Bone marrow (tissue), 2 donors: Measurements from ENCODE around the gene CD40.
"Not testable (repeated sequence)": the region's sequence is repeated elsewhere in the genome, so short reads cannot be mapped to it uniquely, and the experiment has no call there.

Source experiments
- DNase-seq, 2 donors: peaks; one replicate each; lab custom pipeline; 2025; lab: John Stamatoyannopoulos, UW

Gene CD40

DNA sequence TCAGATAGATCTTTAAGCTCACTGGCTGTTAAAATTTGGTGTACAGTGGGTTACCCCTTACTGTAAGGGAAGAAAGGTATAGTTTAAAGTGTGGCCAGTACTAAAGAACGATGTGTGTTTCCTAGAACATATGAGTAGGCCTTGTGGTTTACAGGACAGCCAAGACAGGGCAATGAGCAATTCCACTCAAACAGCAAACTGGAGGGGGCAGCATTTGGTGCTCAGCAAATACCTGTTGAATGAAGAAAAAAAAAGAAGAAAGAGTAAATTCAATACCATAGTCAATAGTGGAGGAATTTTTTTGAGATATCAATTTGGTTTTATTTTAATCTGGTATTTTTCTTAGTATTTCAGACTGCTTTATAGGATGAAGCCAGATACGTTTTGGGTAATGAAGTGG, 24.6 kb upstream of the CD40 start:
- no peak for DNase-seq

DNA sequence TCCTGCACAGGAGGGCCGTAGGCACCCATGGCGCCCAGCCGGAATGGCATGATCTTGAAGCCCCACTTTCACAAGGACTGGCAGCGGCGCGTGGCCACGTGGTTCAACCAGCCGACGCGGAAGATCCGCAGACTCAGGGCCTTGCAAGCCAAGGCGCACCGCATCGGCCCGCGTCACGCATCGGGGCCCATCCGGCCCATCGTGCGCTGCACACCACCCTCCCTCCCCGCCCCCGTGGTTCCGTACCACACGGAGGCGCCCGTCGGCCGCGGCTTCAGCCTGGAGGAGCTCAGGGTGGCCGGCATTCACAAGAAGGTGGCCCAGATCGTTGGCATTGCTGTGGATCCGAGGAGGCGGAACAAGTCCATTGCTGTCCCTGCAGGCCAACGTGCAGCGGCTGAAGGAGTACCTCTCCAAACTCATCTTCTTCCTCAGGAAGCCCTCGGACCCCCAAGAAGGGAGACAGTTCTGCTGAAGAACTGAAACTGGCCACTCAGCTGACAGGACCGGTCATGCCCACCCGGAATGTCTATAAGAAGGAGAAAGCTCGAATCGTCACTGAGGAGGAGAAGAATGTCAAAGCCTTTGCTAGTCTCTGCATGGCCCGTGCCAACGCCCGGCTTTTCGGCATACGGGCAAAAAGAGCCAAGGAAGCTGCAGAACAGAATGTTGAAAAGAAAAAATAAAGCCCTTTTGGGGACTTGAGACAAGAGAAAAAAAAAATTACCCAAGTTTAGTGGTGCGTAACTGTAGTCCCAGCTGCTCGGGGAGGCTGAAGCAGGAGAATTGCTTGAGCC, 18.4 kb upstream of the CD40 start:
- DNase-seq: no peak

DNA sequence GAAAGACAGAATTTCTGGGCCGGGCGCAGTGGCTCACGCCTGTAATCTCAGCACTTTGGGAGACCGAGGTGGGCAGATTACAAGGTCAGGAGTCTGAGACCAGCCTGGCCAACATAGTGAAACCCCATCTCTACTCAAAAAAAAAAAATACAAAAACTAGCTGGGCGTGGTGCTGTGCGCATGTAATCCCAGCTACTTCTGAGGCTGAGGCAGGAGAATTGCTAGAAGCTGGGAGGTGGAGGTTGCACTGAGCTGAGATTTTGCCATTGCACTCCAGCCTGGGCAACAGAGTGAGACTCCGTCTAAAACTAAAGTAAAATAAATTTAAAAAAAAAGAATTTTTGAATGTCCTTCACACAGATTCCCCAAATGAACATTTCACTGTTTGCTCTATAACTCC, 17.7 kb upstream of the CD40 start:
- DNase-seq: not testable (repeated sequence)

DNA sequence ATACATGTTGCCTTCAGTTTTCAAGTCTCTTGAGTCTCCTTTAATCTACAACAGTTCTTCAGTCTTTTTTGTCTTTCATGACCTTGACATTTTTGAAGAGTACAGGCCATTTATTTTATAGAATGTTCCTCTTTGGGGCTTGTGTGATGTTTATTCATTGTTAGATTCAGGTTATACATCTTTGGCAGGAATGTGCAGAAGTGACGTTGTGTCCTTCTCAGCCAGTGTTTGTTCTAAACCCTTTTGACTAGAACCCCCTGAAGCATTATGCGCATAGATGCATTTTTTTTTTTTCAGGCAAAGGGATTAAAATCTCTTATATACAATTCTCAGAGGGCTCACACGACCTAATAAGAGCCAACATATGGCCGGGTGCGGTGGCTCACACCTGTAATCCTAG, 17.1 kb upstream of the CD40 start:
- no peak for DNase-seq

DNA sequence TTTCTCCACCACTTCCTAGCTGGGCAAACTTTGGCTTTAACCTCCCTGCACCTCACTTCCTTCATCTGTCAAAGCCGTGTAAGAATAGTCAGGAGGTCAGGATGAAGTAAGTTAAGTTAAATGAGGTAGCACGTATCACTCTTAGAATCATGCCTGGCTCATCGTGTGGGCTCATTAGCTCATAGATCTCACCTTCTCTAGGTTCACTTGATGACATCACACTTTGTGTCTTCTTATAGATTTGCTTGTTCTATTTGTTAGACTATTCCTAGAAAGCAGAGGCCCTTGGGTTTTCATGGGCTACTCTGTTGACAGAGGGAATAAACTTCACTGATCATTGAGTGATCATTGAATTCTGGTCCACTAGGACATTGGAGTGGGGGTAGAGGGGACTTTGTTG, 16.2 kb upstream of the CD40 start:
- no peak for DNase-seq

DNA sequence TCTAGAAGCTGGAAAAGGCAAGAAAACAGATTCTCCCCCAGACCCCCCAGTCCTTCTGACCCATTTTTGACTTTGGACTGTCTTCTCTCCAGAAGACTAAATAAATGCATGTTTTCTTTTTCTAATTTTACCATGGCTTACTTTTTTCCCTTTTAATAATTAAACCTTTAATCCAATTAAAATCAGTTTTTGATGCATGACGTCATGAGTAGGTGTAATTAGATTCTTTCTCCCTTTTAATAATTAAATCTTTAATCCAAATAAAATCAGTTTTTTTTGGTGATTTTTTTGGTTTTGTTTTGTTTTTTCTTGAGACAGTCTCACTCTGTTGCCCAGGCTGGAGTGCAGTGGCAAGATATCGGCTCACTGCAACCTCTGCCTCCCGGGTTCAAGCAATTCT, 15.2 kb upstream of the CD40 start:
- DNase-seq: no peak

DNA sequence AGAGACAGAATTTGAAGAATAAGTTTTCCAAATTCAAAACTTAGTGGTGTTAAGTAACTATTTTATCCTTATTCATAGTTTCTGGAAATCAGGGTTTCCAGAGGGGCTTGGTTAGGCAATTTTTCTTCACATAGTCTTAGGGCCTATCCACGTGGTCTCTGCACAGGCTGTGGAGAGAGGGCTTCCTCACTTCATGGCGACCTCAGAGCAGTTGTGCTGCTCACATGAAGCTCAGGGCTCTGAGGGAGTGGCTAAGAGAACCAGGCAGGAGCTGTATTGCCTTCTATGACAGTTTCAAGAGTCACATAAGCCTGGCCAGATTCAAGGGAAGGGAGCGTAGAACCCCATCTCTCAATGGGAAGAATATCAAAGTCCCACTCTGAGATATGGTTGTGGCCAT, 13.9 kb upstream of the CD40 start:
- no peak for DNase-seq

DNA sequence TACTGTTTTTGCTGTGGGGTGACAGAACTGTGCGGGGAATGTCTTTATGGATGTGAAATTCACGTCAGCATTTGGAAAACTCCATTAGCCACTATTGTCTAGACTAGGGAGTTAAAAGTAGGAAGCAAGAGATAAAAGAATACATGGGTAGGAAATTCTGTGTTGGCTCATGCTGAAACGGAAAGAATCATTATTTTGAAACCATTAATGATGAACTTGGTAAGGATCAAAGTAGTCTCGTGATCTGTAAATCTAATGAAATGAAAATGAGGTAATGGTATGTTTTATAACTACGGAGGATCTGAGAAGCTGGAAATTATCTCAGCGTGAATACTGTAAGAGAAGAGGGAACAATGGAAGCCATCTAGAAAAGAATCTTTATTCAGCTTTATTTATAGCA, 11.1 kb upstream of the CD40 start:
- DNase-seq: no peak

DNA sequence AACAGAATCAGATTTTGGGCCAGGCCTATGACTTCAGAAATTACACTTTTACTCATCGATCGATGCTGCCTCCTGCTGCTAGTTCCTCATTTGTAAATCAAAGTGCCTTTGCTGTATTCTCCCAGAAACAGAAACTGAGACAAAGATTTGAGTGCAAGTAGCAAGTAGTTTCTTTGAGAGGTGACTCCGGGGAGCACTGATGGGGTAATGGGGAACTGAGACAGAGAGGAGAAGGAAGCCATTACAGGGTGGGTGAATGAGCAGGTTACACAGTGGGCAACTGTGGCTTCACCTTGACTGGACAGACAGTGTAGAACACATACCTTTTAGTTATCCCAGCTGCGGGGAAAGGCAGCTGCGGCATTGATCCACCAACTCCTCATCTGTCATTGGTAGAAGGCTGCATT, 9.7 kb upstream of the CD40 start:
- no peak for DNase-seq

DNA sequence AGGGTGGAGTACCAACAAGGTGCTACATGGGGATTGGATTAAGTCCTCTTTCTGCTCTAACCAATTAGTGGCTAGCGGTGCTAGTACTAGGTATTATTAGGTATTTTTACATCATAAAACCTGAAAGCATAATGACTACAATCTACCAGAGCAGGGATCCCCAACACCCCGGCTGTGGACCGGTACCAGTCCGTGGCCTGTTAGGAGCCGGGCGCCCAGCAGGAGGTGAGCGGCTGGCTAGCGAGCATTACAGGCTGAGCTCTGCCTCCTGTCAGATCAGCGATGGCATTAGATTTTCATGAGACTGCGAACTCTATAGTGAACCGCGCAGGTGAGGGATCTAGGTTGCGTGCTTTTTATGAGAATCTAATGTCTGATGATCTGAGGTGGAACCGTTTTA, 9.1 kb upstream of the CD40 start:
- no peak for DNase-seq

DNA sequence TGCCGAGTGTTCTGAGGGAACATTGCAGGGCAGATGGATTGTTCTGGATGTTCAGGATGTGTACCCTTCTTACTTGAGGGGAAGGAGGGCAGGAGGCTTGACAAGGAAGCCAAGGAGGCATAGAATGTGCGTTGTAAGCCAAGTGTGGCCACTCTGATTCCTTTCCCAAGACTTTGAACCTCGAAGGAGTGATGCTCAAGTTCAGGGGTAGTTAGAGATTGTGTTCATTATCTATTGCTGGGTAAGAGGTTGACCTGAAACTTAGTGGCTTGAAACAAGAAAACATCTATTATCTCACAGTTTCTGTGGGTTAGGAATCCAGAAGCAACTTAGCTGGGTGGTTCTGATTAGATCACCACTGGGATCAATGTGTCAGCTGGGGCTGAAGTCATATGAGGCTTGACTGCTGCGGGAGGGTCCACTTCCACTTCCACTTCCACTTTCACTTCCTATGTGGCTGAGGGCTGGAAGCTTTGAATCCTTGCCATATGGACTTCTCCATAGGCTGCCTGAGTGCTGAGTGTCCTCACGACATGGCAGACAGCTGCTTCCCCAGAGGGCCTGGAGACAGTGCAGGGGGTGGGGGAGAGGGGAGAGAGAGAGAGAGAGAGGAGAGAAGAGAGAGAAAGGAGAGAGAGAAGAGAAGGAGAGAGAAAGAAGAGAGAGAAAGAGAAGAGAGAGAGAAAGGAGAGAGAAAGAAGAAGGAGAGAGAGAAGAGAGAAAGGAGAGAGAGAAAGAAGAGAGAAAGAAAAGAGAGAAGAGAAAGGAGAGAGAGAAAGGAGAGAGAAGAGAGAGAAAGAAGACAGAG, 6.9 kb upstream of the CD40 start:
- peak in 1 of 2 donors; percentile 26 for DNase-seq

DNA sequence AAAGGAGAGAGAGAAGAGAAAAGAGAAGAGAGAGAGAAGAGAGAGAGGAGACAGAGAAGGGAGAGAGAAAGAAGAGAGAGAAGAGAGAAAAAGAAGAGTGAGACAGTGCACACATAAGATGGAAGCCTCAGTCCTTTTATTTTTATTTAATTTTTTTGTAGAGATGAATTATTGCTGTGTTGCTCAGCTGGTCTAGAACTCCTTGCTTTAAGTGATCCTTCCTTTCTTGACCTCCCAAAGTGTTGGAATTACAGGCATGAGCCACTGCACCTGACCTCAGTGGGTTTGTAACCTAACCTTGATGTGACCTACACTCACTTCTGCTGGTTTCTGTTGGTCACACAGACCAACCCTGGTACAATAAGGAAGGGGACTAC, 6.3 kb upstream of the CD40 start:
- no peak for DNase-seq

DNA sequence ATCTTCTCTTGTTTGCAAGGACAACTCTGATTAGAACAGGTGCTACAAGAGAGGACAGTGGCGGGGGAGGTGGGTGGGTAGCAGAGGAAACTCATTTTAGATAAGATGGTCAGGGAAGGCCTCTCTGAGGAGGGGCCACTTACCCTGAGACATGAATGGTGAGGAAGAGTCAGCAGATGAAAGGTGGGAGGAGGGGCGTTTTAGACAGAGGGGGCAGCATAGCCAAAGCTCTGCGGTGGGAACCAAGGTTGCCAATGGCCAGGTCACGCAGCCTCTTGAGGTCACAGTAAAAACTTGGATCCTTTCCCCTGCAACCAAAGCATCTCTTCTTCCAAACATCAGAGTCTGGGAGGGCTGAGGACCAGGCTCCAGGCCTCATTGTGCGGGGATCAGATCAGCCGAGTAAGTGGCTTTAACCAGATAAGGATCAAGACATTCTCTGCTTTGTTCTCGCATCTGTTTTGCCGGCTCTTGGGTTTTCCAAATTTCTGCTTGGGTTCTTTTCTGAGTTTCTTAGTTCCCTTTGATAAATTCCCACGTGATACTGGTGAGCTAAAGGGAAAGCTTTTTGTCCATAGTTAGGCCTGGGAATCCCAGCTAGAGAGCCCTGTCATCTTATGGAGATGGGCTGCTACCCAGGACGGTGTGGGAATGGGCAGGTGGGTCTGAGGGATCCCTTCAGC, 5.5 kb upstream of the CD40 start:
- no peak for DNase-seq

DNA sequence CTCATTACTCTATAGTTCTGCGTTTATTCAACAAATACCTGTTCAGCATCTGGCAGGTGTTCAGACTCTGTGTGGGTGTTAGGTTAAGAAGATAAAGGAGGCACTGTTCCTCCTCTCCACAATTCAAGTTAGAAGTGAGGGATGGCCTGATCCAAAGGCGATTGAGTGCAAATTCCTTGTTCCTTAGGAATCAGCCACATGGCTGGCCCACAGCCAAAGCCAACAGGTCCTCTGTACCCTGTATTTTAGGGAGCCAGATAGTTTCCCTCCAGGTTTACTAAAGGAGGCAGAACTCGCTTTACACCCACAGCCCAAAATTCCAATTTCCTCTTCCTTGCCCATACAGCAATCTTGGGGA, 5.0 kb upstream of the CD40 start:
- no peak for DNase-seq

DNA sequence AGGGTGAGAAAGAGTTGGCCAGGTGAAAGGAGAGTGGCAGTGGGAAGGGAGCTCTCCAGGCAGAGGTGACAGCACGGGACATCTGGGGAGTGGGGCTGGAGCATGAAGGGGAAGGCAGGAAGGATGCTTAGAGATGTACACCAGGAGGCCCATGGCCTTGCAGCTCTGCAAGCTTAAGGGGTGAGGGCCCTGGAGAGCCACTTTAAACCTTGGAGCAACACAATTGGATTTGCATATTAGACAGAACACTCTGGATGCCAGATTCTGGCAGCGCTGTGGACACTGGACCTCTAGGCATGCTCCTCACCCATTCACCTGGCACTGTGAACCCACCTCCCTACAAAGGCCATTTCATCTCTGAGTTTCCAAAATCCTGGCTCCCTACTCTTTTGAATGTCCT, 3.7 kb upstream of the CD40 start:
- no peak for DNase-seq

DNA sequence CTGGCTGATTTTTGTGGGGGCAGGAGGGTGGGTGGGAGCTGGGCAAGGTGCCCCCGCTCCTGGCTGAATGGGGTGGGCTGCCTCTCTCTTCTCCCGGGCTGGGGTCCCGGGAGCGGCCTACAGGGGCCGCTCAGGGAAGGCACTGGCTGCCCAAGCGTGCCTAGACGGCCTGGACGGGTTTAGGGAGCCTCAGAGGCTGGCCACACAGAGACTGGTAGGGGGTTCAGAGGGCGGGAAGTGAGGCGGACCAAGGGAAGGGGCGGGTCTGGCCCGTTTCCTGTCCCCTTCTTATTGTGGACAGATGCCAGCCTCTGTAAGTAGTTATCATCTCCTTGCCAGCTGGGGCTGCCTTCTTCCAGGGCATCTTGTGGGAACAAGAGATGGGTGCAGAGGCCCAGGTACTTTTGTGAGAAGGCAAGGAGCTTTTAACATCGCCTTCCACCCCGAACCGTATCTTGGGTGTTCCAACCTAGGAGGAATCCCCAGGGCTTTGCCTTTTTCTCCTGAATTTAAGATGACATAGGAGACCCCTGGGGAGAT, 437 bp downstream of the CD40 start:
- DNase-seq: no peak

DNA sequence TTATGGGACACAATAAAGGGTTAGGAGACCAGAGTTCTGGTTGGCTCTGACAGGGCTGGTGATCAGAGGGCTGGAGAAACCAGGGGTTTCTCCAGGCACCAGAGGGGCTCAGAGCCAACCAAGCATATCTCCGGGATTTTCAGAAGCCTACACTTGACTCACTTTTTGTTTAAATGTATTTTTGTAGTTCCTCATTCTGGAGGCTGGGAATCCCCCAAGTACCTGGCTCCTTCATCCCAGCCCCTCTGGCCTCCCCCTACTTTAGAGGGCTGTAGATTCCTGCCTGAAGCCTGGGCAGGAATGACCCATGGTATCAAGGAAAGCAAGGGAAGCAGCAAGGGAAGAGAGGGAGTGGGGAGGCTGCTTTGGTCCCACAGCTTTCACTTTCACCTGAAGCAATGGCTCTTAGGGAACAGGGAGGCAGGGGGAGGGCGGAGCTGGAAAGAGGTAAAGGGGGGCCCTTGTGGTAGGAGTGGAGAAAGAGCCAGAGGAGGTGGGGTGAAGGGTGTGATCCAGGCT, 973 bp downstream of the CD40 start:
- DNase-seq: peak in 1 of 2 donors; percentile 6

DNA sequence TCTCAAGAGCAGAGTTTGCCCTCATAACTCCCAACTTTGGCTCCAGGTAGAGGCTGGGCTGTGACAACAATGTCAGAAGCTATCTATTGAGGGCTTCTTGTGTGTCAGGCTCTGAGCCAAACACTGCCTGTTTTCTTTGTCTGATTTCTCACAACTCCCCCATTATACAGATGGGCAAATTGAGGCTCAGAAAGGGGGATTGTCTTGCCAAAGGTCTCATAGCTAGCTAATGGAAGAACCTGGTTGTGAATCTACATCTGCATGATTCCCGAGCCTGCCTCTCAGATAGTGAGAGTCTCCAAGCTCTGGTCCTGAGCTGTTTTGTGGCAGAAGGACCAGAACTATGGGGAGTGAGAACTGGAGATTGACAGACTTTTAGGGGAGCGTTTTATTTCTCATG, 1.4 kb downstream of the CD40 start:
- no peak for DNase-seq

DNA sequence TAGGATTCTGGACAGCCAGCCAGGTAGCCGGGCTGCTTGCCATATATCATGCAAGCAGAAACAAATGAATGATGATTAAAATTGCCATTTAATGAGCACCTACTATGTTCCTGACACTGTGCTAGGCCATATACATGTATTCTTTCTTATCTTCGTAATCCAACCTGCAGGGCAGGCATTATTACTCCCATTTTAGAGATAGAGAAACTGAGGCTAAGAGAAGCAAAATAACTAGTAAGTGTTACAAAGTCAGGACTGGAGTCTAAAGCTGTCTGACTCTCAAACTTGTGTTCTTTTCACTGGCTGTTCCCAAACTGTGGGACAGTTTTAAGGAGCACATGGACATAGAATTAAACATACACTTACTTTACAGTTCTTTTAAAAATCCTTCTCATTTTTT, 2.0 kb downstream of the CD40 start:
- no peak for DNase-seq

DNA sequence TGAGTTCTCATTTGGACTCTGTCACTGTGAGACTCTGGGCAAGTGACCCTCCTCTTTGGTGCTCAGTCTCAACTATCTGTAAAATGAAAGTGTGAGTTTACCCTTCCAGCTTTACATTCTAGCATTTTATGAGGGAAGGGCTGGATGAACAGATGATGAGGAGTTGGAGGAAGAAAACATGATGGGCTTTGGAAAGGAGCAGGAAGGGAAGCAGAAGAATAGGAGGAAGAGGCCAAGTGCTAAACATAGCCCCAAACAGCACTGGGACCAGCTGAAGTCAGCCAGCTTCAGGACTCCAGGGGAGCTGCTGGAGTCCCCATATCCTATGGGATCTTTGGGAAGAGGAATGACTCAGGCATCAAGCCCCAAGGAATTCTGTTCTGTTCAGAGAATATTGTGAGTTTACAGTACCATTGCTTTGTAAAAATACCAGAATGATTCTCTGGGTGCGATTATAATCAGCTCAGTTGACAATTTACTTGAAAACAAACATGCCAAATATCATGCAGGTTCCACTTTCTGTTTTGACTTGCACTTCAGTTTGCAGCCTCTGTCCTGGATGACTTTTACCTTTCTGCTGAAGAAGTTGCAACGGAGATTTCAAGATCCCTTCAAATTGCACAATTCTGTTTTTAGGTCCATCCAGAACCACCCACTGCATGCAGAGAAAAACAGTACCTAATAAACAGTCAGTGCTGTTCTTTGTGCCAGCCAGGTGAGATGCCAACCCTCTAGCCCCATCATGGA, 3.2 kb downstream of the CD40 start:
- DNase-seq: no peak

DNA sequence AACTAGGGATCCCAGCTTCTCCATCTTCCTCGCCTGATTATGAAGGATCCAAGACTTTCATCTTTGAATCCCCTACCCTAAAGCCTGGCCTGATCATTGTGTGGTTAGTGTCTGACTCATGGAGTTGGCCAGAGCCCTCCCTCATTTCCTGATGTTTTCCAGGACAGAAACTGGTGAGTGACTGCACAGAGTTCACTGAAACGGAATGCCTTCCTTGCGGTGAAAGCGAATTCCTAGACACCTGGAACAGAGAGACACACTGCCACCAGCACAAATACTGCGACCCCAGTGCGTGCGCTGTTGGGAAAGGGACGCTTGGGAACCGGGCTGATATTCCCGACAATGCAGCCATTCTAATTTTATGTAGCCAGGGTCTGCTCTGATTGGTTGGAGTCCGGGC, 4.0 kb downstream of the CD40 start:
- no peak for DNase-seq
